SU-DHL-6 (cell line): Measurements from ENCODE around the gene IDI2.

ENCODE experiments used
- H2AFZ ChIP-seq: fragments of 200-600 bp; sonication (generic); 2 replicates; pipeline ENCODE4 v1.6.1; 2014; ENCODE audit warnings: low read depth, mild to moderate bottlenecking, moderate library complexity, mixed read lengths, antibody characterized with exemption, low read length; ENCODE audit not compliant: severe bottlenecking
- H3F3A ChIP-seq: fragments of 200-600 bp; shearing (Covaris generic); 2 replicates; pipeline ENCODE4 v1.6.0; 2016; ENCODE audit warnings: antibody characterized with exemption, mild to moderate bottlenecking; ENCODE audit not compliant: insufficient read depth
- H3K27ac ChIP-seq: fragments of 200-600 bp; sonication (generic); 2 replicates; pipeline ENCODE4 v1.5.1; 2016; ENCODE audit warnings: low read depth, mild to moderate bottlenecking, low read length, moderate library complexity, mixed read lengths
- H3K27me3 ChIP-seq: fragments of 200-600 bp; sonication (generic), shearing (Covaris generic); 2 replicates; pipeline ENCODE4 v1.6.0; 2014; ENCODE audit warnings: mild to moderate bottlenecking, low read length
- H3K36me3 ChIP-seq: fragments of 200-600 bp; sonication (generic); 2 replicates; pipeline ENCODE4 v1.6.1; 2014; ENCODE audit warnings: mild to moderate bottlenecking, low read length, mixed read lengths
- H3K4me2 ChIP-seq: fragments of 300-600, 200-600 bp; shearing (Covaris generic), sonication (generic); 2 replicates; pipeline ENCODE4 v1.6.0; 2014; ENCODE audit warnings: low read length, low read depth, mild to moderate bottlenecking; ENCODE audit not compliant: poor library complexity, severe bottlenecking
- H3K4me3 ChIP-seq: fragments of 200-600 bp; sonication (generic); 2 replicates; pipeline ENCODE4 v1.5.1; 2014; ENCODE audit warnings: antibody characterized with exemption, low read length, mild to moderate bottlenecking, mixed read lengths; ENCODE audit not compliant: insufficient read depth, poor library complexity, severe bottlenecking
- H3K79me2 ChIP-seq: fragments of 200-600 bp; sonication (generic); 2 replicates; pipeline ENCODE4 v1.6.1; 2014; ENCODE audit warnings: mild to moderate bottlenecking, low read length, moderate library complexity; ENCODE audit not compliant: insufficient read depth
- H3K9ac ChIP-seq: fragments of 200-600 bp; sonication (generic); 2 replicates; pipeline ENCODE4 v1.7.0; 2014; ENCODE audit warnings: mild to moderate bottlenecking, low read length
- H3K9me2 ChIP-seq: fragments of 200-600 bp; sonication (generic); replicated peaks from 2 replicates; pipeline ENCODE4 v1.6.1; 2014; ENCODE audit warnings: low read length; ENCODE audit not compliant: insufficient read depth
- H3K9me3 ChIP-seq: fragments of 200-600 bp; sonication (generic); 2 replicates; pipeline ENCODE4 v1.6.1; 2014; ENCODE audit warnings: low read length, mixed read lengths; ENCODE audit not compliant: insufficient read depth
- H4K20me1 ChIP-seq: fragments of 200-600 bp; sonication (generic); 2 replicates; pipeline ENCODE4 v1.6.1; 2014; ENCODE audit warnings: low read depth, mild to moderate bottlenecking, antibody characterized with exemption, low read length, moderate library complexity, mixed read lengths
- CTCF ChIP-seq: fragments of 200-600 bp; sonication (generic); IDR thresholded peaks from one replicate; pipeline ENCODE4 v1.5.1; 2017; ENCODE audit warnings: antibody characterized with exemption, mild to moderate bottlenecking, low read length, moderate library complexity; ENCODE audit not compliant: insufficient read depth, poor library complexity, severe bottlenecking
- EZH2phosphoT487 ChIP-seq: fragments of 200-600 bp; sonication (generic), shearing (Covaris generic); conservative IDR thresholded peaks from 2 replicates; pipeline ENCODE4 v1.6.1; 2018; ENCODE audit warnings: mild to moderate bottlenecking, antibody characterized with exemption, low read length, moderate library complexity, mixed read lengths

IDI2 gene

GRCh38 chr10:1029838-1030237, 4.2 kb upstream of the IDI2 start:
- H2AFZ ChIP-seq: no peak overlapping the region
- no peak overlapping the region for H3K4me2 ChIP-seq
- H3K9ac ChIP-seq: no peak overlapping the region
- no peak overlapping the region for H3K4me3 ChIP-seq
- no peaks in the 10 kb centered on the region for H3K9me2 ChIP-seq
- no peaks in the 10 kb centered on the region for H3K36me3 ChIP-seq
- no peak for TF ChIP-seq CTCF
- TF ChIP-seq EZH2phosphoT487: no peak
- no peaks in the 10 kb centered on the region for H3F3A ChIP-seq
- no peak overlapping the region for H3K27ac ChIP-seq
- H3K79me2 ChIP-seq: no peaks in the 10 kb centered on the region
- no peaks in the 10 kb centered on the region for H3K27me3 ChIP-seq
- H4K20me1 ChIP-seq: no peaks in the 10 kb centered on the region
- no peaks in the 10 kb centered on the region for H3K9me3 ChIP-seq

GRCh38 chr10:1026578-1026977, 919 bp upstream of the IDI2 start:
- TF ChIP-seq CTCF: no peak
- TF ChIP-seq EZH2phosphoT487: no peak
- no peaks in the 10 kb centered on the region for H3K36me3 ChIP-seq

GRCh38 chr10:1024103-1024502, 1.6 kb downstream of the IDI2 start:
- Histone ChIP-seq H3K27ac (no peak overlapping the region), H3K9me2 (no peaks in the 10 kb centered on the region), H4K20me1 (no peaks in the 10 kb centered on the region), H3K4me2 (no peak overlapping the region), H3K36me3 (no peaks in the 10 kb centered on the region), H3F3A (peaks cover 5% of the 10 kb centered on the region; the same call in 1 of the 2 replicates), H3K27me3 (no peaks in the 10 kb centered on the region), H3K9me3 (no peaks in the 10 kb centered on the region), H3K9ac (no peak overlapping the region), H2AFZ (no peak overlapping the region), H3K4me3 (no peak overlapping the region), H3K79me2 (no peaks in the 10 kb centered on the region)
- no peak for TF ChIP-seq EZH2phosphoT487
- TF ChIP-seq CTCF: no peak

More at GRCh38 chr10:1026578-1026977, 919 bp upstream of the IDI2 start:
- Histone ChIP-seq H4K20me1 (no peaks in the 10 kb centered on the region), H3K9ac (no peak overlapping the region), H3F3A (no peaks in the 10 kb centered on the region), H3K9me2 (no peaks in the 10 kb centered on the region), H3K4me3 (no peak overlapping the region), H3K27me3 (no peaks in the 10 kb centered on the region), H3K4me2 (no peak overlapping the region), H2AFZ (no peak overlapping the region), H3K79me2 (no peaks in the 10 kb centered on the region), H3K9me3 (no peaks in the 10 kb centered on the region), H3K27ac (no peak overlapping the region)
